Loucy (cell line): ENCODE results near the gene PPARGC1A.

ENCODE experiments used
- H2AFZ ChIP-seq: fragments of 200-600 bp; sonication (generic); 2 replicates; pipeline ENCODE4 v1.6.0; 2016; ENCODE audit warnings: antibody characterized with exemption, mild to moderate bottlenecking, low read length, moderate library complexity
- H3F3A ChIP-seq: fragments of 200-600 bp; 2 replicates; pipeline ENCODE4 v1.6.0; 2016; ENCODE audit warnings: antibody characterized with exemption, low read depth, mild to moderate bottlenecking
- H3K27me3 ChIP-seq: fragments of 200-600 bp; sonication (generic); 2 replicates; pipeline ENCODE4 v1.6.1; 2014; ENCODE audit warnings: low read length, mild to moderate bottlenecking; ENCODE audit not compliant: insufficient read depth, poor library complexity, severe bottlenecking
- H3K36me3 ChIP-seq: fragments of 200-600 bp; sonication (generic); 2 replicates; pipeline ENCODE4 v1.6.1; 2016; ENCODE audit warnings: low read length; ENCODE audit not compliant: insufficient read depth
- H3K4me1 ChIP-seq: fragments of 200-600 bp; sonication (generic); 2 replicates; pipeline ENCODE4 v1.5.1; 2014; ENCODE audit warnings: low read length, mild to moderate bottlenecking; ENCODE audit not compliant: insufficient read depth, poor library complexity, severe bottlenecking
- H3K4me2 ChIP-seq: fragments of 200-600 bp; sonication (generic); 2 replicates; pipeline ENCODE4 v1.6.0; 2014; ENCODE audit warnings: antibody characterized with exemption, low read length, low read depth, mild to moderate bottlenecking; ENCODE audit not compliant: poor library complexity, severe bottlenecking
- H3K4me3 ChIP-seq: fragments of 200-600 bp; sonication (generic); 2 replicates; pipeline ENCODE4 v1.5.1; 2014; ENCODE audit warnings: low read length, mild to moderate bottlenecking, mixed read lengths; ENCODE audit not compliant: poor library complexity, severe bottlenecking
- H3K79me2 ChIP-seq: fragments of 200-600 bp; sonication (generic); 2 replicates; pipeline ENCODE4 v1.6.1; 2014; ENCODE audit warnings: low read length; ENCODE audit not compliant: insufficient read depth
- H3K9ac ChIP-seq: fragments of 200-600 bp; sonication (generic); 2 replicates; pipeline ENCODE4 v1.6.0; 2014; ENCODE audit warnings: mild to moderate bottlenecking, low read depth, low read length, moderate library complexity; ENCODE audit not compliant: poor library complexity, severe bottlenecking
- H3K9me2 ChIP-seq: fragments of 200-600 bp; sonication (generic); replicated peaks from 2 replicates; pipeline ENCODE4 v1.6.1; 2016; ENCODE audit warnings: low read depth, low read length, mixed read lengths
- H3K9me3 ChIP-seq: fragments of 200-600 bp; sonication (generic); 2 replicates; pipeline ENCODE4 v1.6.1; 2014; ENCODE audit warnings: mild to moderate bottlenecking, antibody characterized with exemption, low read length, low read depth; ENCODE audit not compliant: insufficient read depth
- H4K20me1 ChIP-seq: fragments of 200-600 bp; sonication (generic); 2 replicates; pipeline ENCODE4 v1.6.0; 2014; ENCODE audit warnings: antibody characterized with exemption, low read length, mild to moderate bottlenecking; ENCODE audit not compliant: insufficient read depth, poor library complexity, severe bottlenecking
- EZH2phosphoT487 ChIP-seq: fragments of 200-600 bp; IDR thresholded peaks from 2 replicates; pipeline ENCODE4 v1.6.1; 2018; ENCODE audit warnings: antibody characterized with exemption, mild to moderate bottlenecking, moderate library complexity, borderline replicate concordance
- TF ChIP-seq, protein P1 (sequence below): fragments of 200-600 bp; sonication (generic); conservative IDR thresholded peaks from 2 replicates; pipeline ENCODE4 v1.5.1; 2014; ENCODE audit warnings: mild to moderate bottlenecking, antibody characterized with exemption, low read length

The PPARGC1A gene

GRCh38 chr4:23774909-23775308, 114.9 kb downstream of the PPARGC1A start:
- no peaks in the 10 kb centered on the region for H3K9me3 ChIP-seq
- no peak overlapping the region for H3K4me2 ChIP-seq
- H3F3A ChIP-seq = no peaks in the 10 kb centered on the region
- no peaks in the 10 kb centered on the region for H3K79me2 ChIP-seq
- no peak overlapping the region for H2AFZ ChIP-seq
- H3K9me2 ChIP-seq = no peaks in the 10 kb centered on the region
- H3K27me3 ChIP-seq = no peaks in the 10 kb centered on the region
- H4K20me1 ChIP-seq = no peaks in the 10 kb centered on the region
- no peaks in the 10 kb centered on the region for H3K4me1 ChIP-seq
- no peaks in the 10 kb centered on the region for H3K36me3 ChIP-seq
- TF ChIP-seq, protein P1, sequence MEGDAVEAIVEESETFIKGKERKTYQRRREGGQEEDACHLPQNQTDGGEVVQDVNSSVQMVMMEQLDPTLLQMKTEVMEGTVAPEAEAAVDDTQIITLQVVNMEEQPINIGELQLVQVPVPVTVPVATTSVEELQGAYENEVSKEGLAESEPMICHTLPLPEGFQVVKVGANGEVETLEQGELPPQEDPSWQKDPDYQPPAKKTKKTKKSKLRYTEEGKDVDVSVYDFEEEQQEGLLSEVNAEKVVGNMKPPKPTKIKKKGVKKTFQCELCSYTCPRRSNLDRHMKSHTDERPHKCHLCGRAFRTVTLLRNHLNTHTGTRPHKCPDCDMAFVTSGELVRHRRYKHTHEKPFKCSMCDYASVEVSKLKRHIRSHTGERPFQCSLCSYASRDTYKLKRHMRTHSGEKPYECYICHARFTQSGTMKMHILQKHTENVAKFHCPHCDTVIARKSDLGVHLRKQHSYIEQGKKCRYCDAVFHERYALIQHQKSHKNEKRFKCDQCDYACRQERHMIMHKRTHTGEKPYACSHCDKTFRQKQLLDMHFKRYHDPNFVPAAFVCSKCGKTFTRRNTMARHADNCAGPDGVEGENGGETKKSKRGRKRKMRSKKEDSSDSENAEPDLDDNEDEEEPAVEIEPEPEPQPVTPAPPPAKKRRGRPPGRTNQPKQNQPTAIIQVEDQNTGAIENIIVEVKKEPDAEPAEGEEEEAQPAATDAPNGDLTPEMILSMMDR = no peak
- H3K9ac ChIP-seq = no peak overlapping the region
- H3K4me3 ChIP-seq = no peak overlapping the region

DNA sequence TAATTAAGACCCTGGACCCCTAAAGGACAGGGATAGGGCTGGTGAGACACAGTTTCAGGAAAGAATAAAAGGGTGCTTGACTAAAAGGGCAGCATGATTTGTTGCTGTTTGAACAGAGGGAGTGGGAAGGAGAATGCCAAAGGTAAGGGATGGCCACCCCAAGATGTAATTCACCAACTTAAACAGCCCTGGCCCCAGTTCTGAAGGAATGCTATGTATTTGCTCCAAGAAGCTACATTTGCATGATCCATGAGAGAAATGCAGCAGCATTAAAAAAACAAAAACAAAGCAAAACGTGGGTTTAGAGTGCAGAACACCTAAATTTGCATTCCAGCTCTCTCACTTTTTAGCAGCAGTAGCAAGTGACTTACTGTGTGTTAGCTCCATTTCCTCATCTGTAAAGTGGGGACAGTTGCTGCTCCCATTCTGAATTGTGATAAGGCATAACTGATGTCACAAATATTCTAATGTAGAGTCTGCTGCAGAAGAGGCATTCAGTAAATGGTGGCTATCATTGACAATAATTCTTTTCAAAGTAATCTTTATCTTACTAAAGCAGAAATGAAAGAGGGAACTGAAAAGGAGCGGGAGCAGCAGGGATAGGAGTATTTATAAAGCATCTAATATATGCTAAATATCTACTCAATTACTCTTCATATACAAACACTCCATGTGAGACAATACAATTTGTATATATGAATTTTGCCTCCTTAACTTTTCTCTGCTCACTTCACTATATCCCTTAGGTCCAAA, 115.8 kb downstream of the PPARGC1A start:
- no peak overlapping the region for H3K4me3 ChIP-seq
- no peaks in the 10 kb centered on the region for H3K79me2 ChIP-seq
- no peaks in the 10 kb centered on the region for H3K27me3 ChIP-seq
- TF ChIP-seq, protein P1 = no peak
- no peak for TF ChIP-seq EZH2phosphoT487
- no peak overlapping the region for H2AFZ ChIP-seq
- no peaks in the 10 kb centered on the region for H3K36me3 ChIP-seq
- H3K9ac ChIP-seq = no peak overlapping the region
- H3F3A ChIP-seq = no peaks in the 10 kb centered on the region
- H4K20me1 ChIP-seq = no peaks in the 10 kb centered on the region
- no peaks in the 10 kb centered on the region for H3K9me2 ChIP-seq
- no peaks in the 10 kb centered on the region for H3K4me1 ChIP-seq
- no peak overlapping the region for H3K4me2 ChIP-seq
- H3K9me3 ChIP-seq = no peaks in the 10 kb centered on the region

- no peak overlapping the region for H2AFZ ChIP-seq
Observed at GRCh38 chr4:23770011-23770410, 119.8 kb downstream of the PPARGC1A start.

More at GRCh38 chr4:23770011-23770410, 119.8 kb downstream of the PPARGC1A start:
- Histone ChIP-seq H4K20me1 (no peaks in the 10 kb centered on the region), H3K79me2 (no peaks in the 10 kb centered on the region), H3K4me1 (no peaks in the 10 kb centered on the region), H3K27me3 (no peaks in the 10 kb centered on the region), H3K4me3 (no peak overlapping the region), H3K4me2 (no peak overlapping the region), H3K9ac (no peak overlapping the region), H3K36me3 (no peaks in the 10 kb centered on the region), H3F3A (no peaks in the 10 kb centered on the region), H3K9me3 (no peaks in the 10 kb centered on the region), H3K9me2 (no peaks in the 10 kb centered on the region)
- TF ChIP-seq, protein P1 = no peak
- no peak for TF ChIP-seq EZH2phosphoT487
